ENCODE measurements around the gene DMP1. TPM values are rescaled to one million over a fixed set of nuclear protein-coding genes. Genes with fewer than 3 reads are reported as not detected.

The DMP1 gene
- total RNA-seq, 1 experiment from 2014 or later, result not detected

GRCh38 chr4:87662871-87663270 is 12.8 kb downstream of the DMP1 start:
- Histone ChIP-seq H3K9me3 (ENCODE audit: insufficient read depth, low read depth) (no peaks in the 10 kb centered on the region), H3K4me2 (no peak overlapping the region), H4K20me1 (ENCODE audit: insufficient read depth) (no peaks in the 10 kb centered on the region), H3K9me2 (ENCODE audit: insufficient read depth) (no peaks in the 10 kb centered on the region), H3F3A (ENCODE audit: insufficient read depth, low read depth) (peaks cover 13% of the 10 kb centered on the region; the same call in 1 of the 2 replicates), H3K4me3 (no peak overlapping the region), H3K27me3 (ENCODE audit: insufficient read depth, low read depth) (no peaks in the 10 kb centered on the region), H2AFZ (no peak overlapping the region), H3K79me2 (ENCODE audit: low read depth) (no peaks in the 10 kb centered on the region), H3K36me3 (ENCODE audit: low read depth) (no peaks in the 10 kb centered on the region), H3K4me1 (replicated peaks; ENCODE audit: insufficient read depth) (peaks cover 27% of the 10 kb centered on the region), H3K27ac (no peak overlapping the region)
- CTCF ChIA-PET, result no interaction called here
- BruUV-seq (replicated peaks), result no TSS peak
- POLR2A ChIA-PET (ENCODE audit: unreplicated experiment), result no interaction called here
- no peak for DNase-seq
- TF ChIP-seq EZH2 (IDR thresholded peaks at IDR 0.05; ENCODE audit: low read depth) (no peak), CTCF (conservative IDR thresholded peaks at IDR 0.05) (no peak)
- intact Hi-C loops (cut with micrococcal nuclease; ENCODE audit: unreplicated experiment), result no loop called here

GRCh38 chr4:87669373-87669772 is 19.3 kb downstream of the DMP1 start:
- Histone ChIP-seq H3K27me3 (ENCODE audit: insufficient read depth, low read depth) (no peaks in the 10 kb centered on the region), H4K20me1 (ENCODE audit: insufficient read depth) (no peaks in the 10 kb centered on the region), H3K27ac (no peak overlapping the region), H3K9me3 (ENCODE audit: insufficient read depth, low read depth) (no peaks in the 10 kb centered on the region), H3F3A (ENCODE audit: insufficient read depth, low read depth) (no peaks in the 10 kb centered on the region), H3K9me2 (ENCODE audit: insufficient read depth) (no peaks in the 10 kb centered on the region), H3K36me3 (ENCODE audit: low read depth) (no peaks in the 10 kb centered on the region), H2AFZ (no peak overlapping the region), H3K4me1 (replicated peaks; ENCODE audit: insufficient read depth) (no peaks in the 10 kb centered on the region), H3K79me2 (ENCODE audit: low read depth) (no peaks in the 10 kb centered on the region), H3K4me2 (no peak overlapping the region), H3K4me3 (no peak overlapping the region)
- ChIA-PET POLR2A (ENCODE audit: unreplicated experiment) (no interaction called here), CTCF (no interaction called here)
- DNase-seq, result no peak
- intact Hi-C loops (cut with micrococcal nuclease; ENCODE audit: unreplicated experiment), result no loop called here
- BruUV-seq (replicated peaks), result no TSS peak
- TF ChIP-seq CTCF (conservative IDR thresholded peaks at IDR 0.05) (no peak), EZH2 (IDR thresholded peaks at IDR 0.05; ENCODE audit: low read depth) (no peak)

- no peaks in the 10 kb centered on the region for H3K79me2 ChIP-seq (ENCODE audit: low read depth)
- BruUV-seq (replicated peaks), result no TSS peak
- no peak overlapping the region for H3K4me3 ChIP-seq
- H3K4me1 ChIP-seq (replicated peaks; ENCODE audit: insufficient read depth), result no peaks in the 10 kb centered on the region
- DNase-seq, result no peak
- H4K20me1 ChIP-seq (ENCODE audit: insufficient read depth), result no peaks in the 10 kb centered on the region
- POLR2A ChIA-PET (ENCODE audit: unreplicated experiment), result no interaction called here
- H3K9me3 ChIP-seq (ENCODE audit: insufficient read depth, low read depth), result no peaks in the 10 kb centered on the region
- no peaks in the 10 kb centered on the region for H3F3A ChIP-seq (ENCODE audit: insufficient read depth, low read depth)
- CTCF ChIA-PET, result interaction anchor here (0.9 kb wide), 1 partner anchor 134 kb away, joined by 3 read pairs; no protein-coding TSS in a partner anchor
- no peaks in the 10 kb centered on the region for H3K27me3 ChIP-seq (ENCODE audit: insufficient read depth, low read depth)
- H2AFZ ChIP-seq, result no peak overlapping the region
- no peak overlapping the region for H3K27ac ChIP-seq
- intact Hi-C loops (cut with micrococcal nuclease; ENCODE audit: unreplicated experiment), result loop anchor here (5.0 to 10.0 kb wide), 3 partner anchors 133 to 535 kb away; no protein-coding TSS in a partner anchor
- TF ChIP-seq CTCF (conservative IDR thresholded peaks at IDR 0.05) (no peak), EZH2 (IDR thresholded peaks at IDR 0.05; ENCODE audit: low read depth) (no peak)
- no peaks in the 10 kb centered on the region for H3K36me3 ChIP-seq (ENCODE audit: low read depth)
- no peak overlapping the region for H3K4me2 ChIP-seq
- no peaks in the 10 kb centered on the region for H3K9me2 ChIP-seq (ENCODE audit: insufficient read depth)
These were observed 27.7 kb downstream of the DMP1 start for GRCh38 chr4:87677731-87678130.
